Glomerular endothelial cell (primary cell): Measurements from ENCODE around the gene SENP7. TPM values are rescaled to one million over a fixed set of nuclear protein-coding genes. Genes with fewer than 3 reads are reported as not detected.
"Not testable (repeated sequence)": the region's sequence is repeated elsewhere in the genome, so short reads cannot be mapped to it uniquely, and the experiment has no call there.

Experiments
- DNase-seq: peaks from one replicate; pipeline ENCODE4 v3.0.0-alpha.2; 2011; ENCODE audit warnings: low read depth, low spot score; ENCODE audit errors: extremely low read depth
- total RNA-seq: library from RNA; depleted of rRNA; stranded (reverse); fragments of >200 nt; gene quantifications from 2 replicates; pipeline ENCODE4 v1.2.3, GENCODE V29; 2015

Gene SENP7
- total RNA-seq, 1 donor from 2014 or later, result 17.7 TPM

DNA sequence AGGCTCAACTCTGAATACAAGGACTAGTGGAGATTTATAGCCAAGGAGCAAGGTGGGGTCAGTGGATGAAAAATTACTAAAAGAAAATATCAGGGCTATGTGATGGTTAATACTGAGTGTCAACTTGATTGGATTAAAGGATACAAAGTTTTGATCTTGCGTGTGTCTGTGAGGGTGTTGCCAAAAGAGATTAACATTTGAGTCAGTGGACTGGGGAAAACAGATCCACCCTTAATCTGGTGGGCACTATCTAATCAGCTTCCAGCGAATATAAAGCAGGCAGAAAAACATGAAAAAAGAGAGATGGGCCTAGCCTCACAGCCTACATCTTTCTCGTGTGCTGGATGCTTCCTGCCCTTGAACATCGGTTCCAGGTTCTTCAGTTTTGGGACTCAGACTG, 14.4 kb upstream of the SENP7 start:
- no peak for DNase-seq

GRCh38 chr3:101521211-101521701, 8.2 kb upstream of the SENP7 start:
- peak; percentile 63 for DNase-seq

GRCh38 chr3:101519685-101520365, 6.8 kb upstream of the SENP7 start:
- DNase-seq, result no peak

- no peak for DNase-seq
Observed at GRCh38 chr3:101518421-101518871, 5.4 kb upstream of the SENP7 start.

GRCh38 chr3:101513419-101513986, 491 bp upstream of the SENP7 start:
- DNase-seq, result peak; percentile 52

- DNase-seq, result no peak
Observed at GRCh38 chr3:101512396-101512645, 691 bp downstream of the SENP7 start.

DNA sequence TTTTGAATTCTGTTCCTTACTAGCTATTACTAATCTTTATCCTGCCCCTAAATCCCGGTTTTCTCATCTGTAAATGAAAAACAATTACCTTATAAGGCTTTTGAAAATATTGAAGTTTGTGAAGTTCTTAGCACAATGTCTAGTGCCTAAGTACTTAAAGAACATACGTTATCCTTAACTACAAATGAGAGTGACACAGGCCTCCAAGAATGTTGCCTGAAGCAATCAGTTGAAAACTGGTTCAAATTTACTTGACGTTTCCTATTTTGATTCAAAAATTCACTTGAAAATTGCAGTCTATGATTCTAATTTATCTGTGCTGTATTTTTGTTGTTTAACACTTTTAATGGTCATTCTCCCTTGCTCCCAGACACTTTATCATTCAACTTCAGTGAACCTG, 3.2 kb downstream of the SENP7 start:
- no peak for DNase-seq

GRCh38 chr3:101509281-101509680, 3.7 kb downstream of the SENP7 start:
- DNase-seq, result no peak

DNA sequence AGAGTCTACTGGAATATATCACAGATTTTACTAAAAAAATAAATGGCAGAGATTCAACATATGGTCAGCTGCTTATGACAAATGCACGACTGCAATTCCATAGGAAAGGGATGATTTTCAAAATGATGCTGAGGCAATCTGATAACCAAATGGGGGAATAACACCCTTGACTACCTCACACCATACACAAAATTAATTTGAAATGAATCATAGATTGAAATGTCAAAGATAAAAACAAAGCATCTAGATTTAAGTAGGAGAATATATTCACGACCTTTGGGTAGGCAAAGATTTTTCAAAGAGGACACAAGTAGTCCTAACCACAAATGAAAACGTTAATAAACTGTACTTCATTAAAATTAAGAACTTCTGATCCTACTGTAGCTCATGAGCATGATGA, 11.2 kb downstream of the SENP7 start:
- no peak for DNase-seq

GRCh38 chr3:101500208-101500607, 12.8 kb downstream of the SENP7 start:
- no peak for DNase-seq

GRCh38 chr3:101497803-101498202, 15.2 kb downstream of the SENP7 start:
- DNase-seq, result no peak

- no peak for DNase-seq
Observed at GRCh38 chr3:101495552-101495951, 17.5 kb downstream of the SENP7 start.

- DNase-seq, result no peak
Observed at GRCh38 chr3:101484805-101485620, 28.0 kb downstream of the SENP7 start.

DNA sequence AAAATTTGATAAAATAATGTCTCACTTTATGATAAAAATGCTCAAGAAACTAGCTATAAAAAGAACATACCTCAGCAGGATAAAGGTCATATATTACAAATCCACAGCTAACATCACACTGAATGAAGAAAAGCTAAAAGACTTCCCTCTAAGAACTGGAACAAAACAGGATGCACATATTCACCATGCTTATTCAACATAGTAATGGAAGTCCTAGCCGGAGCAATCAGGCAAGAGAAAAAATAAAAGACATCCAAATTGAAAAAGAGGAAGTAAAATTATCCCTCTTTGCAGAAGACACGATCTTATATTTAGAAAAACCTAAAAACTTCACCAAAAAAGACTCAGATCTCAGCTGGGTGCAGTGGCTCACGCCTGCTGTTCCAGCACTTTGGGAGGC, 34.0 kb downstream of the SENP7 start:
- no peak for DNase-seq

DNA sequence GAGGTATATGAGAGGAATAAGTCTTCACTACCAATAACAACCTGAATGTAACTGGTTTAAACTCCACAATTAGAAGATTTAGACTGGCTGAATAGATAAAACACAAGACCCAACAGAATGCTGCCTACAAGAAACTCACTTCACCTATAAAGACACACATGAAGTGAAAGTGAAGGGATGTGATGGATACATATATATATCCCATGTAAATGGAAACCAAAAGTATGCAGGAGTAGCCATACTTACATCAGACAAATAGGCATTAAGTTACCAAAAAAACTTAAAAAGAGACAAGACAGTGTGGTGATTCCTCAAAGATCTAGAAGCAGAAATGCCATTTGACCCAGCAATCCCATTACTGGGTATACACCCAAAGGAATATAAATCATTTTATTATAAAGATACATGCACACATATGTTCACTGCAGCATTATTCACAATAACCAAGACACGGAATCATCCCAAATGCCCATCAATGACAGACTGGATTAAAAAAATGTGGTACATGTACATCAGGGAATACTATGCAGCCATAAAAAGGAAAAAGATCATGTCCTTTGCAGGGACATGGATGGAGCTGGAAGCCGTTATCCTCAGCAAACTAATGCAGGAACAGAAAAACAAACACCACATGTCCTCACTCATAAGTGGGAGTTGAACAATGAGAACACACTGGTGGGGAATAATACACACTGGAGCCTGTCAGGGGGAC, 38.0 kb downstream of the SENP7 start:
- not testable (repeated sequence) for DNase-seq

DNA sequence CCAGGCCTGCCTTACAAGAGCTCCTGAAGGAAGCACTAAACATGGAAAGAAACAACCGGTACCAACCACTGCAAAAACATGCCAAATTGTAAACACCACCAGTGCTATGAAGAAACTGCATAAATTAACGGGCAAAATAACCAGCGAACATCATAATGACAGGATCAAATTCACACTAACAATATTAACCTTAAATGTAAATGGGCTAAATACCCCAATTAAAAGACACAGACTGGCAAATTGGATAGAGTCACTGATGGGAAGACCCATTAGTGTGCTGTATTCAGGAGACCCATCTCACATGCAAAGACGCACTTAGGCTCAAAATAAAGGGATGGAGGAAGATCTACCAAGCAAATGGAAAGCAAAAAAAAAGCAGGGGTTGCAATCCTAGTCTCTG, 44.3 kb downstream of the SENP7 start:
- not testable (repeated sequence) for DNase-seq

DNA sequence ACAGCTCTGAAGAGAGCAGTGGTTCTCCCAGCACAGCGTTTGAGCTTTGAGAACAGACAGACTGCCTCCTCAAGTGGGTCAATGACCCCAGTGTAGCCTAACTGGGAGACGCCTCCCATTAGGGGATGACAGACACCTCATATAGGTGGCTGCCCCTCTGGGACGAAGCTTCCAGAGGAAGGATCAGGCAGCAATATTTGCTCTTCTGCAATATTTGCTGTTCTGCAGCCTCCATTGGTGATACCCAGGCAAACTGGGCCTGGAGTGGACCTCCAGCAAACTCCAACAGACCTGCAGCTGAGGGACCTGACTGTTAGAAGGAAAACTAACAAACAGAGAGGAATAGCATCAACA, 45.7 kb downstream of the SENP7 start:
- DNase-seq, result not testable (repeated sequence)

DNA sequence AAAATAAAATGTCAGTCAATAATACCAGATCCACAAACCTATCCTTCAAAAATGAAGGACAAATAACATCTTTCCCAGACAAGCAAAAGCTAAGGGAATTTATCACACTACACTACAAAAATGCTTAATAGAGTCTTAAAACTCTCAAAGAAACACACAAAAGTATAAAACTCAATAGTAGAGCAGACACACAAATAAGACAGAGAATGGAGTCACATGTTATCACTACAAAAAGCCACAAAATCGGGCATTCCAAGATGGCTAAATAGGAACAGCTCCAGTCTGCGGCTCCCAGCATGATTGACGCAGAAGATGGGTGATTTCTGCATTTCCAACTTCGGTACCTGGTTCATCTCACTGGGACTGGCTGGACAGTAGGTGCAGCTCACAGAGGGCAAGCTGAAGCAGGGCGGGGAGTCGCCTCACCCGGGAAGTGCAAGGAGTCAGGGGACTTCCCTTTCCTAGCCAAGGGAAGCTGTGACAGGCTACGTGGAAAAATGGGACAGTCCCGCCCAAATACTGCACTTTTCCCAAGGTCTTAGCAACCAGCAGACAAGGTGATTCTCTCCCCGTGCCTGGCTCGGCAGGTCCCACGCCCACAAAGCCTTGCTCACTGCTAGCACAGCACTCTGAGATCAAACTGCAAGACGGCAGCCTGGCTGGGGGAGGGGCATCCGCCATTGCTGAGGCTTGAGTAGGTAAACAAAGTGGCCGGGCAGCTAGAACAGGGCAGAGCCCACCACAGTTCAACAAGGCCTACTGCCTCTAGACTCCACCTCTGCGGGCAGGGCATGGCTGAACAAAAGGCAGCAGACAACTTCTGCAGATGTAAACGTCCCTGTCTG, 46.3 kb downstream of the SENP7 start:
- no peak for DNase-seq

- no peak for DNase-seq
Observed at GRCh38 chr3:101464235-101464634, 48.8 kb downstream of the SENP7 start.

DNA sequence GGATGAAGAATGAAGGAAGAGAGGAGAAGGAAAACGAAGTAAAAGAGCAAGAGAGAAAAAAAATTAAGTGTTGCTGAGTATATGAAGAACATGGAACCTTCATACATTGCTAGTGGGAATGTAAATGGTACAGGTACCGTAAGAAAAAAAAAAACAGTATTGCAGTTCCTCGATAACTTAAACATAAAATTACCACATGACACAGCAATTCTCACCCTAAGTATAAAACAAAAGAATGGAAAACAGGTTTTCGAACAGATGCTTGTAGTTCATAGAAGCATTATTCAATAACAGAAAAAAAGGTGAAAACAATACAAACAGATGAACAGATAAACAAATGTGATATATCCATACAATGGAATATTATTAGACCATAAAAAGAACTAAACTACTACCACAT, 51.6 kb downstream of the SENP7 start:
- DNase-seq, result no peak

DNA sequence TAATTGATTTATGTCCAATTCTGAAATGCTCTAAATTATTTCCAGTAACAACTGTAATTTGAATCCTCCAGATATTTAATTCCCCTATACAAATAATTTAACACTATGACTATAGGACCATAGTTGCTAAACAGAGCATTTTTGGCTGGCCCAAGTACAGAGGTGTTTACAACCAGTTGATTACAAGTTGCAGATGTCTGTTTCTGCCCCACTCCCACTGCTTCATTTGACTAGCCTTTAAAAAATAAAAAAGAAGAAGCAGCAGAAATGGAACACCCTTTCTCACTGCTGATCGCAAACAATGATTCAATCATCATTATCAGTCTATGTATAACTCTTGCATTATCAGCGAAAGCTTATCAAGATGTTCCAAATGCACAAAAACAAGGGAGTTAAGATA, 54.6 kb downstream of the SENP7 start:
- no peak for DNase-seq
